SU-DHL-6 (cell line): ENCODE measurements around the gene FAM20B.

Source experiments
- H2AFZ ChIP-seq: fragments of 200-600 bp; sonication (generic); 2 replicates; pipeline ENCODE4 v1.6.1; 2014; ENCODE audit warnings: low read depth, mild to moderate bottlenecking, moderate library complexity, mixed read lengths, antibody characterized with exemption, low read length; ENCODE audit not compliant: severe bottlenecking
- H3F3A ChIP-seq: fragments of 200-600 bp; shearing (Covaris generic); 2 replicates; pipeline ENCODE4 v1.6.0; 2016; ENCODE audit warnings: antibody characterized with exemption, mild to moderate bottlenecking; ENCODE audit not compliant: insufficient read depth
- H3K27ac ChIP-seq: fragments of 200-600 bp; sonication (generic); 2 replicates; pipeline ENCODE4 v1.5.1; 2016; ENCODE audit warnings: low read depth, mild to moderate bottlenecking, low read length, moderate library complexity, mixed read lengths
- H3K27me3 ChIP-seq: fragments of 200-600 bp; sonication (generic), shearing (Covaris generic); 2 replicates; pipeline ENCODE4 v1.6.0; 2014; ENCODE audit warnings: mild to moderate bottlenecking, low read length
- H3K36me3 ChIP-seq: fragments of 200-600 bp; sonication (generic); 2 replicates; pipeline ENCODE4 v1.6.1; 2014; ENCODE audit warnings: mild to moderate bottlenecking, low read length, mixed read lengths
- H3K4me2 ChIP-seq: fragments of 300-600, 200-600 bp; shearing (Covaris generic), sonication (generic); 2 replicates; pipeline ENCODE4 v1.6.0; 2014; ENCODE audit warnings: low read length, low read depth, mild to moderate bottlenecking; ENCODE audit not compliant: poor library complexity, severe bottlenecking
- H3K4me3 ChIP-seq: fragments of 200-600 bp; sonication (generic); 2 replicates; pipeline ENCODE4 v1.5.1; 2014; ENCODE audit warnings: antibody characterized with exemption, low read length, mild to moderate bottlenecking, mixed read lengths; ENCODE audit not compliant: insufficient read depth, poor library complexity, severe bottlenecking
- H3K79me2 ChIP-seq: fragments of 200-600 bp; sonication (generic); 2 replicates; pipeline ENCODE4 v1.6.1; 2014; ENCODE audit warnings: mild to moderate bottlenecking, low read length, moderate library complexity; ENCODE audit not compliant: insufficient read depth
- H3K9ac ChIP-seq: fragments of 200-600 bp; sonication (generic); 2 replicates; pipeline ENCODE4 v1.7.0; 2014; ENCODE audit warnings: mild to moderate bottlenecking, low read length
- H3K9me2 ChIP-seq: fragments of 200-600 bp; sonication (generic); replicated peaks from 2 replicates; pipeline ENCODE4 v1.6.1; 2014; ENCODE audit warnings: low read length; ENCODE audit not compliant: insufficient read depth
- H3K9me3 ChIP-seq: fragments of 200-600 bp; sonication (generic); 2 replicates; pipeline ENCODE4 v1.6.1; 2014; ENCODE audit warnings: low read length, mixed read lengths; ENCODE audit not compliant: insufficient read depth
- H4K20me1 ChIP-seq: fragments of 200-600 bp; sonication (generic); 2 replicates; pipeline ENCODE4 v1.6.1; 2014; ENCODE audit warnings: low read depth, mild to moderate bottlenecking, antibody characterized with exemption, low read length, moderate library complexity, mixed read lengths
- EZH2phosphoT487 ChIP-seq: fragments of 200-600 bp; sonication (generic), shearing (Covaris generic); conservative IDR thresholded peaks from 2 replicates; pipeline ENCODE4 v1.6.1; 2018; ENCODE audit warnings: mild to moderate bottlenecking, antibody characterized with exemption, low read length, moderate library complexity, mixed read lengths
- TF ChIP-seq, protein P1 (sequence below): fragments of 200-600 bp; sonication (generic); IDR thresholded peaks from one replicate; pipeline ENCODE4 v1.5.1; 2017; ENCODE audit warnings: antibody characterized with exemption, mild to moderate bottlenecking, low read length, moderate library complexity; ENCODE audit not compliant: insufficient read depth, poor library complexity, severe bottlenecking

Gene FAM20B

DNA sequence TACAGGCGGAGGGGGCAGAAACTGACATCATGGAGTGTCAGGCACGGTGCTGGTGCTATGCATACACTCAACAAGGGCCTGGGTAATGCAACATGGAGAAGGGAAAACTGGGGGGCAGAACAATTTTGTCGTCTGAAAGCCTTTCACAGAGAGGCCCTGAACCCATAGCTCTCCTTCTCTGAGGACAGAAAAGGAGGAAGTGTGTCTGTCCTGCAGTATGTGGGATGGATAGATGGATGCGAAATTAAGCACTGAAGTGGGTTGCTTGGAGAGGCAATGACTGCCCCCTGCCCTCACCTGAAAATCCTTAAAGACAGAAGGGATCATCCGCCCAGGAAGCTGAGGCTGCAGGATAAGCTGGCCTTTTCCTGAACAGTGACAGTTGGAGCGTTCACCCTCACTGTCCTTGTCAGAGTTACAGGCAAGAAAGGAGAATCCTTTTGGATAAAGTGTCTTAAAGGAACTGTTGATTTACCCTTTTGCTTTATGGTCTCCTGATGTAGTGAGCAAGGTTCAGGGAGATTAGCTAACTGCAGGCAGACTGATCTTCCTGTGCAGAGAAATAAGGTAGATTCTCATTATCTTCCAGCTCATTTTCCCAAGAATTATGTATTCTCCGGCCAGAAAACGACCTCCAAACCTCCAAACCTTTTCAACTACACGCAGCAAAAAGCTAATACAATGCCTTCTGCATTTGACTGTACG is 1.6 kb upstream of the FAM20B start:
- H3K36me3 ChIP-seq = no peaks in the 10 kb centered on the region
- H3K27ac ChIP-seq = no peak overlapping the region
- no peak overlapping the region for H3K4me3 ChIP-seq
- no peaks in the 10 kb centered on the region for H3K9me2 ChIP-seq
- H3K4me2 ChIP-seq = no peak overlapping the region
- H3K27me3 ChIP-seq = no peaks in the 10 kb centered on the region
- H4K20me1 ChIP-seq = no peaks in the 10 kb centered on the region
- peaks cover 6% of the 10 kb centered on the region; the same call in 1 of the 2 replicates for H3K79me2 ChIP-seq
- TF ChIP-seq, protein P1, sequence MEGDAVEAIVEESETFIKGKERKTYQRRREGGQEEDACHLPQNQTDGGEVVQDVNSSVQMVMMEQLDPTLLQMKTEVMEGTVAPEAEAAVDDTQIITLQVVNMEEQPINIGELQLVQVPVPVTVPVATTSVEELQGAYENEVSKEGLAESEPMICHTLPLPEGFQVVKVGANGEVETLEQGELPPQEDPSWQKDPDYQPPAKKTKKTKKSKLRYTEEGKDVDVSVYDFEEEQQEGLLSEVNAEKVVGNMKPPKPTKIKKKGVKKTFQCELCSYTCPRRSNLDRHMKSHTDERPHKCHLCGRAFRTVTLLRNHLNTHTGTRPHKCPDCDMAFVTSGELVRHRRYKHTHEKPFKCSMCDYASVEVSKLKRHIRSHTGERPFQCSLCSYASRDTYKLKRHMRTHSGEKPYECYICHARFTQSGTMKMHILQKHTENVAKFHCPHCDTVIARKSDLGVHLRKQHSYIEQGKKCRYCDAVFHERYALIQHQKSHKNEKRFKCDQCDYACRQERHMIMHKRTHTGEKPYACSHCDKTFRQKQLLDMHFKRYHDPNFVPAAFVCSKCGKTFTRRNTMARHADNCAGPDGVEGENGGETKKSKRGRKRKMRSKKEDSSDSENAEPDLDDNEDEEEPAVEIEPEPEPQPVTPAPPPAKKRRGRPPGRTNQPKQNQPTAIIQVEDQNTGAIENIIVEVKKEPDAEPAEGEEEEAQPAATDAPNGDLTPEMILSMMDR = no peak
- TF ChIP-seq EZH2phosphoT487 = no peak
- H3F3A ChIP-seq = peaks cover 9% of the 10 kb centered on the region; the same call in 1 of the 2 replicates
- no peak overlapping the region for H2AFZ ChIP-seq
- H3K9ac ChIP-seq = no peak overlapping the region
- no peaks in the 10 kb centered on the region for H3K9me3 ChIP-seq

DNA sequence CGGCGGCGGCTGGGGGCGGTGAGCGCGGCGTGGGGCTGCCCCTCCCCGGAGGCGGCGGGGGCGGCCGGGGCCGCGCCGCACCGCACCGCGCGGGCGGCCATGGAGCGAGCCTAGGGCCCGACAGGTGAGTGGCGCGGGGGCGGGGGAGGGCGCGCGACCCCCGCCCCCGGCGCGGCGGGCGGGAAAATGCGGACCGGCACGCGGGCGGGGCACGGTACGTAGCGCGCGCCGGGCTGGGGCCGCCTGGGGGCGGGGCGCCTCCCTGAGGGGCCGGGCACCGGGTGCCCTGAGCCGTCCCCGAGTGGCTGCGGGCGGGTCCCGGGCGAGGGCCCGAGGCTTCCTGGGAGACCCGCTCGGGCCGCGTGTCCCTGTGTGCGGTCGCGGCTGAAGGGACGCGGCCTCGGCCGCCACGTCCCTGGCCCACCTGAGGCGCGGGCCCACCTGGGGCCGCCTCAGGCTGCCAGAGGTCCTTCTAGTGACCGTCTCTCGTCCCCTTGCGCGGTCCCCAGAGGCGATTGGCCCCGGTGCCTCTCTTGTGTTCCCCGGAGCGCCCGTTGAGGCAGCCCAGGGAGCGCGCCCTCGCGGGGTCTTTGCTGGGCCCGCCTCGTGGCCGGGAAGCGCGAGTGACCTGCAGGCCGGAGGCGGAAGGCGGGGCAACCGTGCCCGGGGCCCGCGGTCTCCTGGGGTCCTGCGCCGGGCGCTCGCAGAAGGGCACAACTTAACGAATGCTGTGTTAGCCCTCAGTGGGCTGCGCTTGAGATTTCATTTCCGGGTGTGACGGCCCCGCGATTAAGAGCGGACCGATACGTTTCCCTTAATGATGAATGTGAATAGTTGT is 500 bp downstream of the FAM20B start:
- TF ChIP-seq, protein P1 = no peak
- TF ChIP-seq EZH2phosphoT487 = no peak
- Histone ChIP-seq H3K27ac (peak overlapping the region; percentile 59), H4K20me1 (no peaks in the 10 kb centered on the region), H3K4me2 (peak overlapping the region; percentile 68), H3K36me3 (no peaks in the 10 kb centered on the region), H3K9me3 (no peaks in the 10 kb centered on the region), H3K27me3 (no peaks in the 10 kb centered on the region), H3K79me2 (peaks cover 6% of the 10 kb centered on the region), H3K9me2 (no peaks in the 10 kb centered on the region), H2AFZ (peak overlapping the region; percentile 87), H3K9ac (peak overlapping the region; percentile 94), H3F3A (peaks cover 9% of the 10 kb centered on the region; the same call in 1 of the 2 replicates), H3K4me3 (peak overlapping the region; percentile 76)

DNA sequence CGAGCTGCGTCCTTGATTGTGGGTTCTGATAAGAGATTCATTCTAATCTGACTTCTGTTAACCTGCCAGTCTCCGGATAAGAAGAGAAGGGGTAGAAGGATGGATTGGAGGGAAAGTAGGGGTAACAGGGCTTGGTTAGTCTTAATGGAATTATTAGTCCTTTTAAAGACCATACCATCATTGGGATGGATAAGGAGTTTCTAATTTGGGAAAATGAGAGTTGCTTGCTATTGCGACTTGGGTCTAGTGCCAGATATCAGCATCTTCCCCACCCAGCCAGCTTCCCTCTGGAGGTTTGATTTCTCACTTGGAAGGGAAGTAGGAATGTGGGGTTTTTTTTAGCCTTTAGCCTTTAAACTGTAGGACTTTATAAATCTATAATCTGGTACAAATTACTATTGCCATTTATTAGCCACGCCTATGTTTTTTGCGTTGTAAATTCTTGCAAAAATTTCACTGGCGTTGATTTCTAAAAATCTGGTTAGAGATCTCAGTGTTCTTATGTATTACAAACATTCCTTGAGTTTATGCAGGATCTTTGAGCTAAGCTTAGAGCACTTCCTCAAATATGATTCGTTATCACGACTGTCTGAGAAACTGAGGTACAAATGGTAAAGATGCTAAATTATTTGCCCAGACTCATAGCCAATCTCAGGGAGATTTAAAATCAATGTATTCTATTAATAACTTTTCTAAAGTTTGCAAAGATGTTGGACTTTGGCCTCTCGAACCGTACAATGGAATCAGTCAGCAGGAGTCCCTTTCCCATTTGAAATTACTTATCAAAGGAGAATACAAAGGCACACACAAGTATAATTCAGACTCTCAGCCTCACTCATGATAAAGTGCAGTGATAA is 1.3 kb downstream of the FAM20B start:
- Histone ChIP-seq H3F3A (peaks cover 9% of the 10 kb centered on the region; the same call in 1 of the 2 replicates), H3K4me3 (peak overlapping the region; percentile 76), H3K9ac (peak overlapping the region; percentile 94), H4K20me1 (no peaks in the 10 kb centered on the region), H3K79me2 (peaks cover 6% of the 10 kb centered on the region), H3K36me3 (no peaks in the 10 kb centered on the region), H3K9me2 (no peaks in the 10 kb centered on the region), H3K27me3 (no peaks in the 10 kb centered on the region), H3K27ac (peak overlapping the region; percentile 59; the same call in 1 of the 2 replicates), H3K4me2 (peak overlapping the region; percentile 68), H3K9me3 (no peaks in the 10 kb centered on the region), H2AFZ (peak overlapping the region; percentile 87)
- TF ChIP-seq, protein P1 = no peak
- no peak for TF ChIP-seq EZH2phosphoT487
